ENCODE measurements around the gene TMEM131.
"Not testable (repeated sequence)": the region's sequence is repeated elsewhere in the genome, so short reads cannot be mapped to it uniquely, and the experiment has no call there.

The TMEM131 gene

GRCh38 chr2:97956753-97957152 is 39.0 kb downstream of the TMEM131 start:
- not testable (repeated sequence) for DNase-seq (ENCODE audit: low spot score)

- DNase-seq (ENCODE audit: low spot score) = no peak
Measured at GRCh38 chr2:97953853-97954252, 41.9 kb downstream of the TMEM131 start.

GRCh38 chr2:97952357-97952756 is 43.4 kb downstream of the TMEM131 start:
- no peak for DNase-seq (ENCODE audit: low spot score)

- no peak for DNase-seq (ENCODE audit: low spot score)
Measured at GRCh38 chr2:97951155-97951680, 44.5 kb downstream of the TMEM131 start.

- no peak for DNase-seq (ENCODE audit: low spot score)
Measured at GRCh38 chr2:97950329-97951154, 45.2 kb downstream of the TMEM131 start.

GRCh38 chr2:97948926-97949325 is 46.8 kb downstream of the TMEM131 start:
- no peak for DNase-seq (ENCODE audit: low spot score)

- no peak for DNase-seq (ENCODE audit: low spot score)
Measured at GRCh38 chr2:97945791-97946190, 50.0 kb downstream of the TMEM131 start.

GRCh38 chr2:97936881-97937280 is 58.9 kb downstream of the TMEM131 start:
- no peak for DNase-seq (ENCODE audit: low spot score)

- no peak for DNase-seq (ENCODE audit: low spot score)
Measured at GRCh38 chr2:97936199-97936598, 59.5 kb downstream of the TMEM131 start.

GRCh38 chr2:97935719-97936161 is 60.0 kb downstream of the TMEM131 start:
- DNase-seq (ENCODE audit: low spot score) = no peak

- DNase-seq (ENCODE audit: low spot score) = no peak
Measured at GRCh38 chr2:97932975-97933662, 62.6 kb downstream of the TMEM131 start.

GRCh38 chr2:97931858-97932225 is 63.9 kb downstream of the TMEM131 start:
- DNase-seq (ENCODE audit: low spot score) = no peak

GRCh38 chr2:97931118-97931857 is 64.5 kb downstream of the TMEM131 start:
- no peak for DNase-seq (ENCODE audit: low spot score)

GRCh38 chr2:97928591-97928990 is 67.2 kb downstream of the TMEM131 start:
- no peak for DNase-seq (ENCODE audit: low spot score)

GRCh38 chr2:97926946-97927345 is 68.8 kb downstream of the TMEM131 start:
- DNase-seq (ENCODE audit: low spot score) = no peak

GRCh38 chr2:97924194-97924593 is 71.6 kb downstream of the TMEM131 start:
- no peak for DNase-seq (ENCODE audit: low spot score)

- no peak for DNase-seq (ENCODE audit: low spot score)
Measured at GRCh38 chr2:97919858-97920257, 75.9 kb downstream of the TMEM131 start.

- DNase-seq (ENCODE audit: low spot score) = no peak
Measured at GRCh38 chr2:97918818-97919217, 76.9 kb downstream of the TMEM131 start.

- DNase-seq (ENCODE audit: low spot score) = not testable (repeated sequence)
Measured at GRCh38 chr2:97917668-97918067, 78.1 kb downstream of the TMEM131 start.

- no peak for DNase-seq (ENCODE audit: low spot score)
Measured at GRCh38 chr2:97914691-97915213, 81.0 kb downstream of the TMEM131 start.

GRCh38 chr2:97913846-97914245 is 81.9 kb downstream of the TMEM131 start:
- DNase-seq (ENCODE audit: low spot score) = no peak

- DNase-seq (ENCODE audit: low spot score) = no peak
Measured at GRCh38 chr2:97911922-97912575, 83.7 kb downstream of the TMEM131 start.
